PFSK-1 (cell line): ENCODE data around the gene MID1IP1. TPM values are rescaled to one million over a fixed set of nuclear protein-coding genes. Genes with fewer than 3 reads are reported as not detected.

ENCODE experiments used
- FOXP2 ChIP-seq: optimal IDR thresholded peaks from 2 replicates; pipeline ENCODE3; 2011; ENCODE audit warnings: borderline replicate concordance, control low read depth, inconsistent platforms; ENCODE audit not compliant: insufficient read depth; ENCODE audit errors: extremely low read length, extremely low read depth
- POLR2AphosphoS5 ChIP-seq: IDR thresholded peaks from 2 replicates; pipeline ENCODE4 v1.6.1; 2012; ENCODE audit warnings: low read depth, mild to moderate bottlenecking, control low read depth, low read length, moderate library complexity
- REST ChIP-seq, 2 experiments: IDR thresholded peaks; 2 replicates each; pipeline versions ENCODE4 v1.6.1 to v1.8.0; 2011 to 2012; ENCODE audit warnings: low read depth in 2 of 2, low read length in 2 of 2, control low read depth in 1 of 2, inconsistent platforms in 1 of 2, mild to moderate bottlenecking in 1 of 2, moderate library complexity in 1 of 2; ENCODE audit not compliant: insufficient read depth in 1 of 2
- SIN3A ChIP-seq: IDR thresholded peaks from 2 replicates; pipeline ENCODE4 v1.6.1; 2012; ENCODE audit warnings: mild to moderate bottlenecking, low read length, moderate library complexity, borderline replicate concordance; ENCODE audit not compliant: insufficient read depth
- TAF1 ChIP-seq: IDR thresholded peaks from 2 replicates; pipeline ENCODE4 v1.6.1; 2012; ENCODE audit warnings: low read length, control low read depth, borderline replicate concordance; ENCODE audit not compliant: insufficient read depth
- polyA plus RNA-seq: library from polyadenylated mRNA; unstranded; fragments of >200 nt; gene quantifications from one replicate; pipeline ENCODE4 v1.2.1, GENCODE V29; 2012; ENCODE audit warnings: low read depth, missing spikeins; ENCODE audit not compliant: insufficient read length

The MID1IP1 gene, protein sequence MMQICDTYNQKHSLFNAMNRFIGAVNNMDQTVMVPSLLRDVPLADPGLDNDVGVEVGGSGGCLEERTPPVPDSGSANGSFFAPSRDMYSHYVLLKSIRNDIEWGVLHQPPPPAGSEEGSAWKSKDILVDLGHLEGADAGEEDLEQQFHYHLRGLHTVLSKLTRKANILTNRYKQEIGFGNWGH
- 178 TPM for polyA plus RNA-seq

- no peak for TF ChIP-seq POLR2AphosphoS5
- no peak for TF ChIP-seq SIN3A
- TF ChIP-seq TAF1, result no peak
- TF ChIP-seq REST (IDR thresholded peaks at IDR 0.05; ENCODE audit: insufficient read depth in 1 of 2, low read depth in 2 of 2, low read length in 2 of 2), result no peak
Measured at GRCh38 chrX:38800981-38801845, at the start of gene MID1IP1. MID1IP1 (plus strand) TSS chrX:38801459; CDS start chrX:38804947, 3,488 bp downstream.

GRCh38 chrX:38754102-38754790 is 47.0 kb upstream of the MID1IP1 start:
- TF ChIP-seq FOXP2, result no peak
- TF ChIP-seq TAF1, result no peak
- no peak for TF ChIP-seq SIN3A
- TF ChIP-seq REST (IDR thresholded peaks at IDR 0.05; ENCODE audit: insufficient read depth in 1 of 2, low read depth in 2 of 2, low read length in 2 of 2), result no peak
- TF ChIP-seq POLR2AphosphoS5, result no peak

GRCh38 chrX:38754818-38755718 is 46.2 kb upstream of the MID1IP1 start:
- TF ChIP-seq SIN3A (no peak), TAF1 (no peak), FOXP2 (no peak), REST (IDR thresholded peaks at IDR 0.05; ENCODE audit: insufficient read depth in 1 of 2, low read depth in 2 of 2, low read length in 2 of 2) (no peak), POLR2AphosphoS5 (no peak)

DNA sequence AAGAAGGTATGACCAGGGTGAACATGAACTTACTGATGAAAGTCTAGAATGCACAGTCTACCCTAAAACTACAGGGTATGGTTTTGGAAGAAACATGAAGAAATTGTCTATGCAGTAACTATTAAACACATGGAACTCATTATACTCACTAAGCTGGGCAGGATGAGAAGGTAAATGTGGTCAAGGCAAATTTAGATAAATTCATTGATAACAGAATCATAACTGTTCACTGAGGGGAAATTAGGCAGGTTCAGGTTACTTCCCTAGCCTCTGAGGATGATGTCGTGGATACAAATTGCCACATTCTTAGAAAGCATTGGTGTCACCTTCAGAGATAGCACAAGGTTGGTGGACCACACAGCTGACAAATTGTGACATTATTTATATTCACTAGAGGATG is 40.4 kb upstream of the MID1IP1 start:
- TF ChIP-seq SIN3A (no peak), POLR2AphosphoS5 (no peak), FOXP2 (no peak), TAF1 (no peak), REST (IDR thresholded peaks at IDR 0.05; ENCODE audit: insufficient read depth in 1 of 2, low read depth in 2 of 2, low read length in 2 of 2) (no peak)
